NCI-H1417 (cell line): ENCODE results near the gene PSMA6.
"Not testable (repeated sequence)": the region's sequence is repeated elsewhere in the genome, so short reads cannot be mapped to it uniquely, and the experiment has no call there.

Experiments used
- DNase-seq, 3 experiments: peaks; one replicate each; lab custom pipeline; 2025; lab: John Stamatoyannopoulos, UW

Gene PSMA6

GRCh38 chr14:35326375-35326774, 34.2 kb downstream of the PSMA6 start:
- no peak for DNase-seq

- no peak for DNase-seq
Observed at GRCh38 chr14:35331605-35332516, 39.7 kb downstream of the PSMA6 start.

- DNase-seq = peak in 1 of 3 experiments; percentile 24
Observed at GRCh38 chr14:35332517-35333263, 40.5 kb downstream of the PSMA6 start.

- peak in 1 of 3 experiments; percentile 36 for DNase-seq
Observed at GRCh38 chr14:35333264-35333730, 41.1 kb downstream of the PSMA6 start.

GRCh38 chr14:35333797-35334743, 41.9 kb downstream of the PSMA6 start:
- DNase-seq = no peak

GRCh38 chr14:35335388-35336092, 43.4 kb downstream of the PSMA6 start:
- no peak for DNase-seq

GRCh38 chr14:35336171-35336493, 44.0 kb downstream of the PSMA6 start:
- DNase-seq = not testable (repeated sequence)

- no peak for DNase-seq
Observed at GRCh38 chr14:35336494-35337268, 44.5 kb downstream of the PSMA6 start.

GRCh38 chr14:35337269-35338255, 45.4 kb downstream of the PSMA6 start:
- DNase-seq = no peak

- no peak for DNase-seq
Observed at GRCh38 chr14:35338731-35339405, 46.7 kb downstream of the PSMA6 start.

GRCh38 chr14:35339761-35340406, 47.7 kb downstream of the PSMA6 start:
- no peak for DNase-seq

GRCh38 chr14:35340616-35341453, 48.7 kb downstream of the PSMA6 start:
- DNase-seq = no peak

GRCh38 chr14:35341454-35341750, 49.2 kb downstream of the PSMA6 start:
- peak in 1 of 3 experiments; percentile 21 for DNase-seq

- peak in 2 of 3 experiments; percentile 11 to 88 for DNase-seq
Observed at GRCh38 chr14:35341751-35342488, 49.7 kb downstream of the PSMA6 start.

- DNase-seq = no peak
Observed at GRCh38 chr14:35342489-35343010, 50.4 kb downstream of the PSMA6 start.

GRCh38 chr14:35343702-35344101, 51.5 kb downstream of the PSMA6 start:
- DNase-seq = no peak
